CD4-positive, alpha-beta T cell treated with Interleukin-4 for 1 hour (primary cell): ENCODE measurements around the gene MYO1D.
"Not testable (repeated sequence)": the region's sequence is repeated elsewhere in the genome, so short reads cannot be mapped to it uniquely, and the experiment has no call there.

Source experiments
- DNase-seq, 2 donors: peaks; one replicate each; pipeline ENCODE4 v3.0.0-alpha.2; 2020 to 2022

Gene MYO1D

GRCh38 chr17:32564325-32564724 lies 312.6 kb downstream of the MYO1D start:
- DNase-seq, result no peak

GRCh38 chr17:32563583-32563982 lies 313.3 kb downstream of the MYO1D start:
- DNase-seq, result no peak

DNA sequence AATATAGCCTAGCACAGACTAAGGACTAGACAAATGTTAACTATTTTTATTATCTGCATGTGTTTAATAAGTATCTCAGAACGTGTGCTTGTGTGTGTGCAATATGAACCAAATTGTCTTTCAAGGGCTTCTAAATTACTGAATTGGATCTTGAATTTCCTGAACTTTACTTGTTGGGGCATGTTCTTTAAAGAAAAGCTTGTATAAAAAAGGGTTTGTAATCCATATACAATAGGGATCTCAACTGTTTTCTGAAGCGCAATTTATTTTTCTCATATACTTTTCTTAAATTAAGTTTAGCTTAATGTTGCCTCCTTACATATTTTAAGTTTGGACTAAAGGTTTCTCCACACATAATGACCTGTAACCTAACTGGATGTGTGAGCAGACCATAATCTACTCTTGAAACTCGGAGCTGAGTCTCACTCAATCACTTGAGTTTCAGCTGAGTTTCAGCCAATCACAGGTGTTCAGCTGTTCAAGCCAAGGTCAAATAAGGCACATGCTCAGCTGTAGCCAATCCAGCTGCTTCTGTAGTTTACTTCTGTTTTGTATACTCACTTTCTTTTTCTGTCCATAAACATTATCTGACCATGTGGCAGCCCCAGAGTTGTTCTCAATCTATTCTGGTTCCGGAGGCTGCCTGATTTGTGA lies 317.8 kb downstream of the MYO1D start:
- no peak for DNase-seq

GRCh38 chr17:32558326-32558955 lies 318.5 kb downstream of the MYO1D start:
- DNase-seq, result no peak

DNA sequence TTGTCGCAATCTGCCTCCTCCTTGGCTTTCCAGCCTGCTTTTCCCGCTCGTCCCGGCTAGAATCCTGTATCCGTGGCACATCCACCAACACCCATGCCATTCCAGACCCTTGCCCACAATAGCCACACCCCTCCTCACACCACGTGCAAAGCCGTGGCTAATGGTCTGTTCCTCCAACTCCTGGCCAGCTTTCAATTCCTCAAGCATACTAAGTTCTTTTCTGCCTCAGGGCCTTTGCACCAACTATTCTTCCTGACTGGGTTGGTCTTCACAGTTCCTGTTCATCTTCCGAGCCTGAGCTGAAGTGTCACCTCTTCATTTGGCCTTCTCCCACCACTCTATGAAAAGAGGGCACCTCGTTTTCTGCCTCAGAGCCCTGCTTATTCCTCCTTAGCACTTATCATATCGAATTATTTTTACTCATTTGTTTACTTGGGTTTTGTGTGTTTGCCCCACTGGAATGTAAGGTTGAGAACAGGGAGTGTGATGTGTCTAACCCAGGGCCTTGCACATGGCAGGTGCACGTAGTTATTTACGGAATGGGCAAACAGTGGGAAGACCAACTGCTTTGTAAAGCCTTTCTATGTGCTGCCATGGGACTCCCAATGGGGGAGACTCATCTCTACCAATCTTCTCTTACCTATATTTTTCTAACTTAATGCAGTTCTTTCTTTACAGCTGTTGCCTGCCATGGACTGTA lies 321.2 kb downstream of the MYO1D start:
- DNase-seq, result no peak

DNA sequence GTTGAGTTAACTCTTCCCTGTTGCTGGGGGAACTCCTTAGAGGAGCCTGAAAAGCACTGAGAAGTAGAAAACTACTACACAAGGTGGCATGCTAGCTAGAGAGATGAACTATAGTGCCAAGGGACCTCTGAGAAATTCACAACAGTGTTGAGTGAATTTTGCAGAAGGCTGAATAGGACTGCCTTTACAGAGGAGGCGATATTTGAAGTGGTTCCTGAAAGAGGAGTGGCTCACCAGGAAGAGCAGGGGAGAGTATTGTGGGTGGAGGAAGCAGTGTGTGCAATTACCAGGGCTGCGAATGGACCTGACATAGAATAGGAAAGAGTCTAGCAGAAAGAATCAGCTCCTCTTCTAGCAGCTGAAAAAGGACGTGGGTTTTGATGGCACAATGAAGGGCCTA lies 323.8 kb downstream of the MYO1D start:
- DNase-seq, result no peak

DNA sequence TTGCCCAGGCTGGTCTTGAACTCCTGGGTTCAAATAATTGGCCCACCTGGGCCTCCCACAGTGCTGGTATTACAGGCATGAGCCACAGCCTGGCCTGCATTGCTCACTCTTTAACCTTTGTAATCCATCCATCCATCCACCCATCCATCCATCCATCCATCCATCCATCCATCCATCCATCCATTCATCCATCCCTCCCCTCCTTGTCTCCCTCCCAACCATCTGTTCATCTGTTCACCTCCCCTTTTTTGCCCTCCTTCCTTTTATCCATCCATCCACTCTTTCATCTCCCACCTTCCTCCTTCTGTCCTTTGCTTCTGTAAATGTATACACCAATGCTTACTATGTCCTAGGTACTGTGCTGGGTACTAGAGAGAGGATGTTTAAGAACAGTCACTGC lies 324.6 kb downstream of the MYO1D start:
- no peak for DNase-seq

DNA sequence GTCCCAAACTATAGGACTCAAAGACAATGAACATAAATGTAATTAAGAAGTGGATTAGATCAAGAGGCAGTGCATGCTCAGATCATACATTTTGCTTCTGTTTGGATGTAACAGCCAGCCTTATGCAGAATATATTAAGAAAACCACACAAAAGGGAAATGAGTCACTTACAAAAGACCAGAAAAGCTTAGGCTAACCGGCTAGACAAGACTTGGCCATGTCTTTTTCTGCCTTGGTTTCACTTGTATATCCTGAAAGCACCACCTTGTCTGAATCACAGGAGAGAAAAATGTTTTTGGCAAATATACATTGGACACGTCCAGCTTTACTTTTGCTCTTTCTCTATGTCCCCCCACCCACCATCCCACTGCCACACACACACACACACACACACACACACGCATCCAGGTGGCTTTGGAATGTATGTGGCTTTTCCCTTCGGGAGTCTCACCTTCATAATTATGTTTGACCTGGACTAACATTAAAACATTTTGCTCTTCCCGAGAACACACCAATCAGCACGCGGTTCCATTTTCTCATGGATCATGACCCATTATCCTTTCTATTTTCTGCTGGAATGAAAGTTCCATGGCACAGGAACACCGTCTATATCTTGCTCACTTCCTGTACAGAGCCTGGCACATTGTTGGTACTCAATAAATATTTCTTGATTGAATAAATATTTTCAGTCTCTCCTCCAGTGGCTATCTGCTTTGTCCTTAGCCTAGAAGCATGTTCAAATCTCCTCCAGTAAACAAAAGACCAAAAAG lies 325.6 kb downstream of the MYO1D start:
- DNase-seq, result peak in 1 of 2 donors; percentile 26

DNA sequence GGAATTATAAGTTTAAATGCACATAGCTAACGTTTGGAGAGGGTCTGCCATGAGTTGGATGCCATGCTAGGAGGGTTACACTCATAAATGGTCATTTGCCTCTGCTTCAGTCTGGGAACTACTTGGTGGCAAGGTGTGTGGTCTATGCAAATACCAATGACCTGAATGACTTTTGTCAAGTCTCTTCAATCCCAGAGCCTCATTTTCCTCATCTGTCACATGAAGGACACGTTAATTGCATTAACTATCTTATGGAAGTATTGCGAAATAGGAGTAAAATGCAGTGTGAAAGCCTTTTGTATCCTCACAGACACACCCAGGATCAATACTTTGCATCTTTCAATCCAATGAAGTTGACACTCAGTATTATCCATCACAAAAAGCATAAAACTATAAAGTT lies 327.4 kb downstream of the MYO1D start:
- DNase-seq, result no peak

GRCh38 chr17:32546031-32546444 lies 330.9 kb downstream of the MYO1D start:
- DNase-seq, result no peak

DNA sequence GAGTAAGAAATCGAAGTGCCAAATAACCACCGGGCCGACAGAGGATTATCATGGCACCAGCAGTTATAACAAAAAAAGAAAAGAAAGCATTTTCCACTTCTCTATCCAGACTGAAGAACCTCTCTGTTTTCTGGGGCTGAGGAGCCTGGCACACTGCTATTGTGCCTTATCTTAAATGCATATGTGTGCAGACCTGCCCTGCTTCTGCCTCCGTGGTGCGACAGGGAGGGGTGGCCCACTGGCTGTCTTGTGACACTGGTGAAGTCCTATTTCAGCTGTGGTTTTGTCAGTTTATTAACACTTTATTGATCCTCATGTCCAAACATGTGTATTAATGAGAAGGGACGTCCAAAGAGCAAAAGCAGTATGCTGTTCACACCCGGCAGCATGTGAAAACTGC lies 334.7 kb downstream of the MYO1D start:
- DNase-seq, result no peak

DNA sequence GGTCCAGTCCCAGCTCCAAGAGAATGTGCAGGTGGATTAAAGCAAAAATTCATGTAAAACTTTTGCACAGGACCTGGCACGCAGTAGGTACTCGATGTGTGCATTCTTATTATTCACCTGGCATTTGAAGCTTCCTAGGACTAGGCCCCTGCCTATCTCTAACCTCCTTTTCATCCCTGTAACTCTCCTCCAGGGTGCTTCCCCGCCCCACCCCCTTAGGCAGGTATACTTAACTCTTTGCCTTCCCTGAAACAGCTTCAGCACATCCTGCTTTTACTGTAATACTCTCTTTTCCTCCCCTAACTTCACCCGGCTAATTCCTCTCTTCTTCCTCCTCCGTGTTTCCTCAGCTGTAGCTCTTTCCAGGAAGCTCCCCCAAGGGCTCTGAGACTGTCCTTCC lies 335.3 kb downstream of the MYO1D start:
- DNase-seq, result no peak

GRCh38 chr17:32536736-32537643 lies 339.9 kb downstream of the MYO1D start:
- DNase-seq, result no peak

- DNase-seq, result no peak
Observed at GRCh38 chr17:32533296-32533695, 343.6 kb downstream of the MYO1D start.

DNA sequence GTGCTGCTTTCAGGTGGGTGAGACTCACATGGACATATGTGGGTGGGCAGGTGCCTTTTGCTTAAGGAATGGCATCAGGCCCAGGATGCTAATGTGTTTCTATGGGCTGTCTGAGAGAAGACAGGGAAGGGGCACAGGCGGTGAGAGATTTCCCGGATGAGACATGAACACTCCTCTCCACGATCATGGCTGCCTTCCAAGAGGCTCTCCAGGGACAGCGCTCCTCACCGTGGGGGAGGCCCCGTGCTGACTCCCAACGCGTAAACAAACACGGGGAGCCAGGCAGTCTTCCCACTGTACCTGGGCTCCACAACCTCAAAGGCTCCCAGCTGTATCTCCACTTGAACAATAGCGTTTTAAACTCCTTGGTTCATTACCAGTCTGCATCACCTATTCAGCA lies 347.3 kb downstream of the MYO1D start:
- no peak for DNase-seq

DNA sequence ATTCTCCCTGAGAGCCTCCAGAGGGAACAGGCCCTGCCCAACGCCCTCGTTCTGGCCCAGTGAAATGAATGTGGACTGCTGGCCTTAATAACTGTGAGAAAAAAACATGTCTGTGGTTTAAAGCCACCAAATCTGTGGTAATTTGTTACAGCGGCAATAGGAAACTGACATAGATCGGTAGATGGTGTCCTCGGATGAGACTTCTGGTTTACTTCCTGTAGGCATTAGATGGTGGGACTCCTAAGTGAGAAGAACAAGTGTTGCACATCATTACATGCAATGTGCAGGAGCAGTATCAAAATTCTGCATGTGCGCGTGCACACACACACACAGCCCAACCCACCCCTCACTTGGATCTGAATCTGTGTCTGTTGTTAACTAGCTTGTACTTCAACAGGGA lies 348.1 kb downstream of the MYO1D start:
- DNase-seq, result peak in 1 of 2 donors; percentile 33

DNA sequence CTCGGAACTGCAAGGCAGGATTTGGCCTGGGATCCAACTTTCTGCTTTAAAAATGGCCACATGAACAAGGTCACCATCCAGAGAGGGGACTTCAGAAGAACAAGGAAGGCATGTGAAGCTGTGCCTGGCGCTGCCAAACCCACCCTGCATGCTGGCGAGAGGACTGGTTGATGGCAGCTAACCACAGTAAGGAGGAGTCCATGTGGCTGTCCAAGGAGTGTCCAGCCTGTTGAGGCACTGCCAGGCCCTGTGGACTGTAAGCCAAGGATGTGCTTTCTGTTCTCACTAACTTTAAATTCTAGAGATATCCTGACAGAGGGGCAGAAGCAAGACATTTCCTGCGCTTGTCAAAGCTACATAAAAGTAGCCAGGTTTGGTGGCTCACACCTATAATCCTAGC lies 349.8 kb downstream of the MYO1D start:
- no peak for DNase-seq

DNA sequence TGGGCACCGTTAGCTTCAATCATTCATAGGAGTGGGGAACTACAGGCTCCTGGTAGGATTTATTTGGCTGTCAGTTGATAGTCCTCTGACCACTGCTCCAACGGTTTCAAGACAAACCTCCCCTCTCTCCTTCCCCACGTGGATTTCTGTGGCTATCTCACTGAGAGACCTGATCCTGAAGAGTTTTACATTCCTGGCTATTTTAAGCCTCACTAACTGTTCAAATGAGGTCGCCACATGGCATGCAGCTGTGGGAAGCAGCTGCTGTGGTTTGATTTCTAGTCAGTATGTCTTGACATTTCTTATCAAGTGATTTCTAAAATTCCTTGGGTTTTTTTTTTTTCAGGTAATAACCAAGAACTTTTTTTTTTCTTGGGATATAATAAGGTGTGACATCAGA lies 351.8 kb downstream of the MYO1D start:
- DNase-seq, result no peak

- DNase-seq, result not testable (repeated sequence)
Observed at GRCh38 chr17:32524553-32524880, 352.4 kb downstream of the MYO1D start.

DNA sequence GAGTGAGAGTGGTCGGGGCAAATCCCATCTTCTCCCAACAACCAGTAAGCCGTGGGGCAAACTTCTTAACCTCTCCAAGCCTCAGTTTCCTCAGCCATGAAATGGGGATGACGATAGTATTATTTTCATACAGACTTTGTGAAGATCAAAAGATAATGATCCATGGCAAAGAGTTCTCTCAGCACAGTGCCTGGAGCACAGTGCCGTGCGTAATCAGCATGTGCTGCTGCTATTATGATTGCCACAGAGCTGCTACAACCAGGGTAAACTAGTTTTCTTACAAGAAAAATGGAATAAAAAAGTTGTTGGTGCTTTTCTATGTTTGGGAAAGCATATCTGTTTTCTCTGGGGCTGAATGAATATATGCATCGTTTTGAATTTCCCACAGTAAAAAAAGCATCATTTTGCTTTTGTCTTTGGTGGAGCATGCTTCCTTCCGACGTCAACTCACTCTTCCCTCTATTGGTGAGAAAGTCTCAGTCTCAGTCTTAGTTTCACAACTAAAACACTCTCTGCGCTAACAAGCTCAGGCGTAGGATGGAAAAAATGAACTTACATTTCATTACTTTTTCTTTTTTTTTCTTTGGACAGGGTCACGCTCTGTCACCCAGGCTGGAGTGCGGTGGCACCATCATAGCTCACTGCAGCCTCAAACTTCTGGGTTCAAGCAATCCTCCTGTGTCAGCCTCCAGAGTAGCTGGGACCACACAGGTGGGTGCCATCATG lies 352.9 kb downstream of the MYO1D start:
- DNase-seq, result peak in 1 of 2 donors; percentile 50

GRCh38 chr17:32523017-32523680 lies 353.8 kb downstream of the MYO1D start:
- DNase-seq, result peak in 1 of 2 donors; percentile 61
